Coronary artery (tissue), 2 donors: ENCODE measurements around the gene CFL1.

Experiments
- DNase-seq: peaks from one replicate; pipeline ENCODE4 v3.0.0-alpha.2; 2017; ENCODE audit warnings: low spot score
- H3K27ac ChIP-seq, 2 donors: fragments of 200-600 bp; sonication (generic); one replicate each; pipeline ENCODE4 v1.5.1; 2016 to 2019
- H3K4me3 ChIP-seq: fragments of 200-600 bp; sonication (generic); 2 replicates; pipeline ENCODE4 v1.5.1; 2016; ENCODE audit warnings: mild to moderate bottlenecking, moderate library complexity
- TF ChIP-seq, protein P1 (sequence below): fragments of 200-600 bp; sonication (generic); IDR thresholded peaks from one replicate; pipeline ENCODE4 v1.5.1; 2019; ENCODE audit warnings: antibody characterized with exemption

Gene CFL1

DNA sequence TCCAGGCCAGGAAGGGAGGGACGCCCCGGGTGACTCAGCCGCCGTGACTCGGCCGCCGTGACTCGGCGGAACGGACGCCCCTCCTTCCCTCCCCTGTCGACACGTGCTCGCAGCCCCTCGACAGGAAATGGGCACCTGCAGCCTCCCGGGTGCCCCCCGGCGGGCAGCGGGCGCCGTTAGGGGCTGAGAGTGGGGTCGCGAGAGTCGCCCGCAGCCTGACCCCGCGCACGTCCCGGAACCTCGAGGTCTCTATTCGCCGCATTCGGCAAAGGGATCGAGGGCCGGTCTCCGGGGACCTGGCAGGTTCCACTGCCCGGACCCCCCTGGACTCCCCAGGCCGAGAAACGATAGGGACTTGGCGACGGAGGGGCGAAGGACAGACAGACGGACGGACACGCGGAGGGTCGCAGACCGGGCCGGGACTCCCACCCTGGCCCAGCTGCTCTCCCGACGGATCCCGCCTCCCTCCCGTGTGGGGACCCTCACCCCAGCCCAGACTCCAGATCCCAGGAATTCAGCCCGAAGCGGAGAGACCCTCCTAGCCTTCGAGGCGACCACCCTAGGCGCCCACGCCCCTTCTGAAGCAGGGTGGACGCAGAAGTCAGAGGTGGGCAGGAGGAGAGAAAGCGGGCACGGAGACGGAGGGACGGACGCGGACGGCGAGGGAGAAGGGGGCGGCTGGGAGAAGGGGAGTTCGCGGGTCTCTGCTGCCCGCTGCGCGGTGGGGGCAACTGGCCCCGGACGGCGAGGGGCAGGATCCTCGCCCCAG lies 41.6 kb upstream of the CFL1 start:
- DNase-seq = peak; percentile 90
- Histone ChIP-seq H3K4me3 (peak overlapping the region; percentile 81), H3K27ac (peak overlapping the region; percentile 60 to 88)
- TF ChIP-seq, protein P1, sequence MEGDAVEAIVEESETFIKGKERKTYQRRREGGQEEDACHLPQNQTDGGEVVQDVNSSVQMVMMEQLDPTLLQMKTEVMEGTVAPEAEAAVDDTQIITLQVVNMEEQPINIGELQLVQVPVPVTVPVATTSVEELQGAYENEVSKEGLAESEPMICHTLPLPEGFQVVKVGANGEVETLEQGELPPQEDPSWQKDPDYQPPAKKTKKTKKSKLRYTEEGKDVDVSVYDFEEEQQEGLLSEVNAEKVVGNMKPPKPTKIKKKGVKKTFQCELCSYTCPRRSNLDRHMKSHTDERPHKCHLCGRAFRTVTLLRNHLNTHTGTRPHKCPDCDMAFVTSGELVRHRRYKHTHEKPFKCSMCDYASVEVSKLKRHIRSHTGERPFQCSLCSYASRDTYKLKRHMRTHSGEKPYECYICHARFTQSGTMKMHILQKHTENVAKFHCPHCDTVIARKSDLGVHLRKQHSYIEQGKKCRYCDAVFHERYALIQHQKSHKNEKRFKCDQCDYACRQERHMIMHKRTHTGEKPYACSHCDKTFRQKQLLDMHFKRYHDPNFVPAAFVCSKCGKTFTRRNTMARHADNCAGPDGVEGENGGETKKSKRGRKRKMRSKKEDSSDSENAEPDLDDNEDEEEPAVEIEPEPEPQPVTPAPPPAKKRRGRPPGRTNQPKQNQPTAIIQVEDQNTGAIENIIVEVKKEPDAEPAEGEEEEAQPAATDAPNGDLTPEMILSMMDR = no peak

DNA sequence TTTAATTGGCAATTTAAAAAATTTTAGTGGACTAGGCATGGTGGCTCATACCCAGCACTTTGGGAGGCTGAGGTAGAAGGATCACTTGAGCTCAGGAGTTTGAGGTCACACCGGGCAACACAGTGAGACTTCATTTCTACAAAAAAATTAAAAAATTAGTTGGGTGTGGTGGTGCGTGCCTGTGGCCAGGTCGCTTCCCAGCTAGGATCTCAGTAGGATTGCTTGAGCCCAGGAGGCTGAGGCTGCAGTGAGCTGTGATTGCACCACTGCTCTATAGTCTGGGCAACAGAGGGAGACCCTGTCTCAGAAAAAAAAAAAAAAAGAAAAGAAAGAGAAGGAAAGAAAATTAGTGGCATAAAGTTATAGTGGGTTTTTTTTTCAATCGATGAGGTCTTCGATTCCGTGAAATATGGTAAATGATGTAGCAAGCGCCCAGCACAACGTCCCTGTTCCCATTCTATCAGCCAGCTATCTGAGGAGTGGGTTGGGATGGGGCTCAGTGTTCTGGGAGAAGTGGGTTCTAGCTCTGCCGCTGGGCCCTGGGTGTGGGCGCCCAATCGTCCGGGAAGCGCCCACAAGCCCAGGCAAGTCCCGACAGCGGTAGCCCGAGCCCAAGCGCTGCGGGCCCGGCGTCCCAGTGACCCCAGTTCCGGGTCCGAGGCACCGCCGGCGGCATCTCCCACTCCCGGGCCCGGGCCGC lies 40.8 kb upstream of the CFL1 start:
- DNase-seq = no peak
- H3K4me3 ChIP-seq = peak overlapping the region; percentile 81
- TF ChIP-seq, protein P1 = no peak
- peak overlapping the region; percentile 60 to 88 for H3K27ac ChIP-seq

DNA sequence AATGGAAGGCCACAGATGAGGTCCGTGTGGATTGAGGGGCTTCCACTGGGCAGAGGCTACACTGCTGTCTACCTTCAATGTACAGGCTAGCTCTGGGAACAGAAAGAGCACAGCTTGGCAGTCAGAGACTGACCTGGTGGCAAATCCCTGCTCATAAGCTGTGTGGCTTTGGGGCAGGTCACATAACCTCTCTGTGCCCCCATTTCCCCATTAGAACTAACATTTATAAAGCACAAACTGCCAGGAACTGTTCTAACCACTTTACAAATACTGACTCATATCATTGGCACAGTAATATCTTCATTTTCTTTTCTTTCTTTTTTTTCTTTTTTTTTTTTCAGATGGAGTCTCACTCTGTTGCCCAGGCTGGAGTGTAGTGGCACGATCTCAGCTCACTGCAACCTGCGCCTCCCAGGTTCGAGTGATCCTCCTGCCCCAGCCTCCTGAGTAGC lies 39.1 kb upstream of the CFL1 start:
- DNase-seq = no peak
- TF ChIP-seq, protein P1 = no peak
- Histone ChIP-seq H3K27ac (no peak overlapping the region), H3K4me3 (no peak overlapping the region)

DNA sequence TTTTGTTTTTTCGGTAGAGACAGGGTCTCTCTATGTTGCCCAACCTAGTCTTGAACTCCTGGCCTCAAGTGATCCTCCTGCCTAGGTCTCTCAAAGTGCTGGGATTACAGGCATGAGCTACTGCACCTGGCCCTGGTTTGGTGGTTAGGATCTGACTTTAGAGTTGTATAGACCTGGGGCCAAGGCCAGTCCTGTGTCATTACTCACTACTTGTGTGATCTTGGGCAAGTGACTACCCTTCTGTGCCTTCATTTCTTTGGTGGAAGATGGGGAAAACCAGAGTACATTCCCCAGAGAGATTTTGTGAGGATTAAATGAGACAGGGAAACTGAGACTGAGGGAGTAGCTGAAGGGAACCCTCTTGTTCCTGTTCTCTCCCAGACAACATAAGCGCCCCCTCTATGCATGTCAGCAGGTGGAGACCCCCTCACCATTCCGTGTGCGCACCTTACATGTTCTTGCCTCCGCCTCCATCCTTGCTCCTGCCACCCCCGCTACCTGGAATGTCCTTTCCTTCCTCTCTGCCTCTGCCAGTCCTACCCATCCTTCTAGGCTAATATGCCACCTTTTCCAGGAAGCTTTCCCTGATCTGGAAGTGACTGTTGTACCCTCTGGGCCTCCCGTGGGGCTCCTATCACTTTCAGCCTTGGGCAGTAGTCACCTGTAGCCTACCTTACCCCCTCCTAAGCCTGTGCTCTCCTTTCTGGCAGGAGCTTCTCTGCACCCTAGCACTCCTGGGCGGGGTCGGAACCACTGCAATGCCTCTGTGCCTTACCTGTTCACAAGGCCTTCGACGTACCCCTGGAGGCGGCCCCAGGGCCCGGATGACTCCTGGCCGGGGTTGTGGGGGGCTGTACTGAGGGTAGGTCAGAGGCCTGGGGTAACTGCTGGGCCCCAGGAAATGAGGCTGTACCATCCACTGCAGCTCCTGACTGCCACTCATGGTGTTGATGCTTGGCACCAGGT lies 38.3 kb upstream of the CFL1 start:
- Histone ChIP-seq H3K4me3 (no peak overlapping the region), H3K27ac (no peak overlapping the region)
- DNase-seq = no peak
- TF ChIP-seq, protein P1 = no peak

DNA sequence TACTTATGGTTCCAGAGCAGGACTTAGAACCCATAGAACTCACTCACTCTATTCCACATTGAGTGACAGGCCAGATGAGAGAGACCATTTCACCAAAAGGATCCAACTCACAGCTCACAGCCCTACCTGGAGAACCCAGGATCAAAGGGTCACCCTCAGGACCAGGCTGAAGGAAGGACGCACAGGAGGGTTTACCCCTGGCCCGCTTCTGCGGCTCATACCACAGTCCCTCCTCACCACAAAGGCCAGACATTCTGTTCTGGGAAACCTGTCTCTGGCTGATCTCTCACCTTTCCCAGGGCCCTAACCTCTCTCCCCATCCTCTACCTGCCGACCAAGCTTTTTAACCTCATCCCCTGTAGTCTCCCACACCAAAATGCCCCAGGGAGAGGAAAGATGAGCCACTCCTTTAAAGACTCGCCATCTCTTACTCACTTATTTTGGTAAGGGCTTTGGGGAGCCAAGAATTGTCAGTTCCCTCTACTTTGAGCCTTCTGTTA lies 37.6 kb upstream of the CFL1 start:
- H3K27ac ChIP-seq = no peak overlapping the region
- no peak overlapping the region for H3K4me3 ChIP-seq
- TF ChIP-seq, protein P1 = no peak
- DNase-seq = no peak

DNA sequence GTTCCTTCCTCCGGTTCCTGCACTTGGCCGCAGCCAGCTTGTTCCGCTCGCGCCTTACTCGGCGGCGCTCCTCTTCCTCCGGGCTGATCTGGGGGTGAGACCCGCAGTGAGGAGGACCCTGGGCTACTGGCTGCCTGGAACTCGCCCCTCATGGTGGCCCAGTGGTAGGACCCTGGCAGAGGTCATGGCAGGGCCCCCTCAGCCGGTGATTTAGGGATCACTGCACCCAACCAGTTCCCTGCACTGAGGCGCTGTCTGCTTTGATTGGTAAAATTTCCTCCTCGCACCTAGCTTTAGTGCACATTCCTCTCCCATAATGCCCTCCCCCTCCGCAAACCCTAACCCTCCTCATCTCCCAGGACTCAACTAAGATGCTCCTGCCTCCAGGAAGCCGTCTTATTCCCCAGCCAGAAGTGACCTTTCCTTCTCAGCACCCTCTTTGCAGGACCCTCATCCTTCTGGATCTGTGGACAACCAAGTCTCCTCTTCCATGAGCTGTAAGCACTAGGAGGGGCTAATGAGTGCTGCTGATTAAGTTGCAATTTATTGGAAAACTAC lies 36.1 kb upstream of the CFL1 start:
- Histone ChIP-seq H3K4me3 (peak overlapping the region; percentile 73), H3K27ac (peak overlapping the region; percentile 72 to 91)
- TF ChIP-seq, protein P1 = no peak
- DNase-seq = no peak
